BLaER1 (cell line): Measurements from ENCODE around the gene C12orf42.

Experiments used
- H3K27ac ChIP-seq: shearing (Covaris generic); formaldehyde crosslinking; 2 replicates; pipeline ENCODE4 v1.8.1; 2022
- H3K27me3 ChIP-seq: shearing (Covaris generic); formaldehyde crosslinking; 2 replicates; pipeline ENCODE4 v1.8.1; 2022
- H3K36me3 ChIP-seq: shearing (Covaris generic); formaldehyde crosslinking; 2 replicates; pipeline ENCODE4 v1.8.1; 2022
- H3K4me1 ChIP-seq: shearing (Covaris generic); formaldehyde crosslinking; 2 replicates; pipeline ENCODE4 v1.8.1; 2022
- H3K4me2 ChIP-seq: shearing (Covaris generic); formaldehyde crosslinking; 2 replicates; pipeline ENCODE4 v1.8.1; 2022
- H3K4me3 ChIP-seq: shearing (Covaris generic); formaldehyde crosslinking; 2 replicates; pipeline ENCODE4 v1.8.1; 2022
- H3K9ac ChIP-seq: shearing (Covaris generic); formaldehyde crosslinking; 2 replicates; pipeline ENCODE4 v1.8.1; 2022
- H3K9me3 ChIP-seq: shearing (Covaris generic); formaldehyde crosslinking; 2 replicates; pipeline ENCODE4 v1.8.1; 2022
- H4K20me1 ChIP-seq: shearing (Covaris generic); formaldehyde crosslinking; 2 replicates; pipeline ENCODE4 v1.8.1; 2022
- Cebpa-rat ChIP-seq: shearing (Covaris generic); IDR thresholded peaks from 2 replicates; pipeline ENCODE4 v1.8.1; 2022

The C12orf42 gene

DNA sequence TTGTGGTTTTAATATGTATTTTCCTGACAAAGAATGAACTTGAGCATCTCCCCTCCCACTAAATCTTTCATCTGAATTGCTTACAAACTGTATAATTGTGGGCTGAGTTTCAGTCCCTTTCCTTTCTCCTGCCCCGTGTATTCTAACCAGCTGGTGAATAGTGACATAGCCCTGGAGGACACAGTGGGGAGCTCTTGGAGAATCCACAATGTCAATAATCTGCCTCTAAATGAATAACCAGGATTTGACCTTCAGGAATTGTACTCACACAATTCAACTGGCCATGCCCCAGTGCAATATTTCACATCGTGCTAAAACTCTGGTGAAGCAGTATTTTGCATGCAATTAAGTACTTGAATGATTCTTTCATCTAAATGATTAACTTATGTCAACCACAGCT is 177.2 kb downstream of the C12orf42 start:
- Histone ChIP-seq H3K9me3 (no peaks in the 10 kb centered on the region), H4K20me1 (no peaks in the 10 kb centered on the region), H3K36me3 (no peaks in the 10 kb centered on the region), H3K4me3 (no peak overlapping the region), H3K4me1 (no peaks in the 10 kb centered on the region), H3K9ac (no peak overlapping the region), H3K27ac (no peak overlapping the region), H3K4me2 (no peak overlapping the region), H3K27me3 (no peaks in the 10 kb centered on the region)
- TF ChIP-seq Cebpa-rat: no peak

DNA sequence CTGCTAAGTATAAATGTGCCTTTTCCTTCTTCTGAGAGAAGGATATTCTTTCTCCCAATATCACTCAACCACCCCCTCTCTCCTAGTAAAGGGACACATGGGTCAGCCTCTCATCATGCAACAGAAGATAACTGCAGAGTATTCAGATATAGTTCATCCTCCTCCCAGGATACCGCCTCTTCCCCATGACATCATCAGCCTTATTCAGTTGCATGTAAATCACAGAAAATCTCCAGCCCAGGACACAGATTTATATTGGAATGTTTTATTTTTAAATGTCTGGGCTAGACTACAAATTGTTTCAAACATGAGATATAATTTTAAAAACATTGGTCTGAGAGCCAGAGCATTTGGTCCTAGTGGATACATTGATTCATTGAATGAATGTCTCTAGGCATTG is 178.5 kb downstream of the C12orf42 start:
- H3K27ac ChIP-seq: no peak overlapping the region
- no peaks in the 10 kb centered on the region for H3K4me1 ChIP-seq
- H3K27me3 ChIP-seq: no peaks in the 10 kb centered on the region
- no peaks in the 10 kb centered on the region for H3K36me3 ChIP-seq
- H3K9me3 ChIP-seq: no peaks in the 10 kb centered on the region
- H3K4me3 ChIP-seq: no peak overlapping the region
- no peak for TF ChIP-seq Cebpa-rat
- no peak overlapping the region for H3K9ac ChIP-seq
- no peak overlapping the region for H3K4me2 ChIP-seq
- H4K20me1 ChIP-seq: no peaks in the 10 kb centered on the region

DNA sequence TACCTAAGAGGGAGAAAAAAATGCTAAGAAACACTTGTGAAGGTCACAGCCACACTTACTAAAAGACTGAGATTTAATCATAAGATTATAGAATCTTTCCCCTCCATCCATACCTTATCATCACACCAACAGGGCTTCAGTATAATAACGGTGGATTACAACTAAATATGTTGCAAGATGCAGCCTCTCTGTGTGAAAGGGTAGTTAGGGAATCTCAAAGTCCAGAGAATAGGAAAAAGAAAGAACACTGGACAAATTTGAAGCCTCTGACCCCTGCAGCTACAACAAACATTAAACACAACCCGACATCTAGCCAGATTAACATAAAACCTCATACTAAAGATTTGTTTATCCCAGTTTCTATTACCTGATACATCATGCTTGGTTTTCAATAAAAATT is 181.0 kb downstream of the C12orf42 start:
- Histone ChIP-seq H4K20me1 (no peaks in the 10 kb centered on the region), H3K36me3 (no peaks in the 10 kb centered on the region), H3K9me3 (no peaks in the 10 kb centered on the region), H3K27ac (no peak overlapping the region), H3K4me3 (no peak overlapping the region), H3K27me3 (no peaks in the 10 kb centered on the region), H3K4me2 (no peak overlapping the region), H3K9ac (no peak overlapping the region), H3K4me1 (no peaks in the 10 kb centered on the region)
- TF ChIP-seq Cebpa-rat: no peak

DNA sequence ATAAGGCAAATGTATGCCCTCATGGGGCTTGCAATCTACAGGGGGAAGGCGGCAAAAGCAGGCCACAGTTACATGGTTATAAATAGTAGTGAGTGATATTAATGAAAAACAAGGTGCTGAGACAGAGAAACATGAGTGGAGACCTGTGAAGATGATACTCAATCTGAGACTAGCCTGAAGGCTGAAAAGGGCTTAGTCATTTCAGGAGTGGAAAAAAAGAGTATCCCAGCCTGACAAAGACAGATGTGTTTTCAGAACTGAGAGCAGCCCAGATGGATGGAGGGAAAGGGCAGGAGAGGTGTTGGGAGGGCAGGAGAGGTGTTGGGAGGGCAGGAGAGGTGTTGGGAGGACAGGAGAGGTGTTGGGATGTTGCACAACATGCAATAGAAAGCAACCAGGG is 181.9 kb downstream of the C12orf42 start:
- no peak overlapping the region for H3K27ac ChIP-seq
- no peaks in the 10 kb centered on the region for H3K9me3 ChIP-seq
- TF ChIP-seq Cebpa-rat: no peak
- no peaks in the 10 kb centered on the region for H3K36me3 ChIP-seq
- H3K4me1 ChIP-seq: no peaks in the 10 kb centered on the region
- no peak overlapping the region for H3K4me3 ChIP-seq
- no peaks in the 10 kb centered on the region for H4K20me1 ChIP-seq
- no peak overlapping the region for H3K4me2 ChIP-seq
- no peaks in the 10 kb centered on the region for H3K27me3 ChIP-seq
- H3K9ac ChIP-seq: no peak overlapping the region

DNA sequence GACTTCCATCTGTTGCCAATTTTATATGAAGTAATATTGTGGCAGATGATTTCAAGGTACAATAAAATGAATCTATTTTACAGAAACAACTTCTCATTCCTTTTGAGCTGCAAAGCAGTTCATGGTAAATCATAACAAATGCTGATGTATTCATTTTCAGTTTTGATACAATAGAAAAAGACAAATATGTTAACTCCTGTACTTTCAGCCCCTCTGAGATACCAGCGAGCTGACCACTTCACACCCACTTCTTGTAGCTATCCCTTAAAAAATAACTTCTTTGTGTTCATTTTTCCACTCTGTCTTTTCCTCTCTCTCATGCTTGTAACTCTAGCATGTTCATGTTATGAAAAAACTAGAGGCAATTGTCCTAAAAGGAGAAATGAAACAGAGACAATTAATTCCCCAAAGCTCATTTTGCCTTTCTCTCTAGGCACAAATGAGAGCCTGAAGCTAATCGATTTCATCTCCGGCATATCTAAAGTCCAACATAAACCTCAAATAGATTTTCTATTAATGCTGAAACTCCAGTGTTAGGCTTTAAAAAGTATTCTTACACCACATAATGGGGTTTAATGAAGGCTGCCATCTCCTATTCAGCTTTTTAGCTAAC is 182.9 kb downstream of the C12orf42 start:
- H3K4me3 ChIP-seq: no peak overlapping the region
- H3K9ac ChIP-seq: no peak overlapping the region
- H3K36me3 ChIP-seq: no peaks in the 10 kb centered on the region
- H3K9me3 ChIP-seq: no peaks in the 10 kb centered on the region
- H3K4me2 ChIP-seq: no peak overlapping the region
- no peak overlapping the region for H3K27ac ChIP-seq
- H4K20me1 ChIP-seq: no peaks in the 10 kb centered on the region
- H3K27me3 ChIP-seq: no peaks in the 10 kb centered on the region
- H3K4me1 ChIP-seq: no peaks in the 10 kb centered on the region
- TF ChIP-seq Cebpa-rat: no peak

DNA sequence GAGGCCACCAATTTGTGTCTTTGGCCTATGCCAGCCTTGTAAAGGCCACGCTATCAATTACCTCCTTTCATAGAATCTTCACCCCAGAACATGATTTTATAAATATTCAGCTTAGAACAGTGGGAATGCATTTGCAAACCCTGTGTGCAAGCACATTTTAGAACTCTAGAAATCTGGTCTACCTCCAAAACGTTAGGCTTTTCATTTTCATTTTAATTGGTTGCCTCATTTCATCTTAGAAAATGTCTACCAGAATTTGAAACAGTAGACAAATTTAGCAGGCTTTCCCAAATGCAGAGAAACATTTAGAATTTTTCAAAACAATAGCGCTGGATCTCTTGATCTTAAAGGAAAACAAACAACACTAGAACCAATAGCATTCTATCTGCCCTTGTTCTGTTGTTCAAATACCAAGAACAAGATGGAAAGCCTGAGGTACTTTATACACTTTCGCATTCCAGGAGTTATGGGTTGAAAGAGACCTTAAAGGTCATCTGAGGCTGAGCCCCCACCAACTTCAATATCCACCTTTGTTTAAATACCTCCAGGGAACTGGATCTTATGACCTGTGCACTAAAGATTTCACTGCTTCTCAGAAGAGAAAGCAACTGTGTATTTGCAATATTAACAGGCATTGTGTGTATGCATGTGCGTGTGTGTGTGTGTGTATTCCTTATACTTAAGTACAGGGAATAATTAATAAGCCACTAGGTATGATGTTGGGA is 185.1 kb downstream of the C12orf42 start:
- Histone ChIP-seq H3K36me3 (no peaks in the 10 kb centered on the region), H3K27me3 (no peaks in the 10 kb centered on the region), H3K4me1 (no peaks in the 10 kb centered on the region), H3K9me3 (no peaks in the 10 kb centered on the region), H4K20me1 (no peaks in the 10 kb centered on the region), H3K4me2 (no peak overlapping the region), H3K27ac (no peak overlapping the region), H3K4me3 (no peak overlapping the region), H3K9ac (no peak overlapping the region)
- TF ChIP-seq Cebpa-rat: no peak

DNA sequence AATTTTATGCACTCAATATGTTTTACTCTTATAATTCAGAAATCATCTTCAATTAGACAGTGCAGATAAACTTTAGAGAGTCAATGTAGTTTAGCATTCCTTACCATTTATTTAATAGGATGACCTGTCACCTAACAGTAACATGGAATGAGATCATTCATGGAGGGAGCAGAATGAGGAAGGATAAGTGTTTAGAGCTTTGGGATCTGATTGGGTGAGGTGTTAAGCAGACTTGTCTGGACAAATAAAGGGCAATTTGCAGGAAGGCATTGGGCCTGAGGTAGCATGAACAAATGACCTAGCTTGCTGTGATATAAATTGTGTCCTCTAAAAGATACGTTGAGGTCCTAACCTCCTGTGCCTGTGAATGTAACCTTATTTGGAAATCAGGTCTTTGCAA is 187.4 kb downstream of the C12orf42 start:
- no peak overlapping the region for H3K27ac ChIP-seq
- H3K4me2 ChIP-seq: no peak overlapping the region
- no peaks in the 10 kb centered on the region for H3K4me1 ChIP-seq
- H3K36me3 ChIP-seq: no peaks in the 10 kb centered on the region
- no peak for TF ChIP-seq Cebpa-rat
- H3K4me3 ChIP-seq: no peak overlapping the region
- H3K27me3 ChIP-seq: no peaks in the 10 kb centered on the region
- no peaks in the 10 kb centered on the region for H4K20me1 ChIP-seq
- no peaks in the 10 kb centered on the region for H3K9me3 ChIP-seq
- H3K9ac ChIP-seq: no peak overlapping the region

DNA sequence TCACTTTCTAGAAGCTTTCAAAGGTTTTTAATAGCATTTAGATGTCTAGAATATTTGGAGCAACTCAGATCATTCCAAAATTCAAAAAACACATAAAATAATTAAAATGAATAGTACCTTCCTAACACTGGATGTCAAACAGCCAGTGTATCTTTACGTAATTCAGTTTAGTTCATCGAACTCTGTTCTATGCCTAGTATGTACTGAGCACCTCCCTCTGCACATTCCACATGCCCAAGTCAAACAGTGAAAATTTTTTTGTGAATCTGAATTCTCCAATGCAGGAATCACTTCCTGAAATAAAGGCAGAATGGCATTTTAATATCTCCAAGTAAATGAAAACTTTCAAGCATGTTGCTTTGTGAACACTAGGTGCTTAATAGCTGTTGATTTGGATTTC is 192.3 kb downstream of the C12orf42 start:
- Histone ChIP-seq H3K4me2 (no peak overlapping the region), H4K20me1 (no peaks in the 10 kb centered on the region), H3K27ac (no peak overlapping the region), H3K4me1 (no peaks in the 10 kb centered on the region), H3K4me3 (no peak overlapping the region), H3K27me3 (no peaks in the 10 kb centered on the region), H3K9me3 (no peaks in the 10 kb centered on the region), H3K36me3 (no peaks in the 10 kb centered on the region), H3K9ac (no peak overlapping the region)
- no peak for TF ChIP-seq Cebpa-rat

DNA sequence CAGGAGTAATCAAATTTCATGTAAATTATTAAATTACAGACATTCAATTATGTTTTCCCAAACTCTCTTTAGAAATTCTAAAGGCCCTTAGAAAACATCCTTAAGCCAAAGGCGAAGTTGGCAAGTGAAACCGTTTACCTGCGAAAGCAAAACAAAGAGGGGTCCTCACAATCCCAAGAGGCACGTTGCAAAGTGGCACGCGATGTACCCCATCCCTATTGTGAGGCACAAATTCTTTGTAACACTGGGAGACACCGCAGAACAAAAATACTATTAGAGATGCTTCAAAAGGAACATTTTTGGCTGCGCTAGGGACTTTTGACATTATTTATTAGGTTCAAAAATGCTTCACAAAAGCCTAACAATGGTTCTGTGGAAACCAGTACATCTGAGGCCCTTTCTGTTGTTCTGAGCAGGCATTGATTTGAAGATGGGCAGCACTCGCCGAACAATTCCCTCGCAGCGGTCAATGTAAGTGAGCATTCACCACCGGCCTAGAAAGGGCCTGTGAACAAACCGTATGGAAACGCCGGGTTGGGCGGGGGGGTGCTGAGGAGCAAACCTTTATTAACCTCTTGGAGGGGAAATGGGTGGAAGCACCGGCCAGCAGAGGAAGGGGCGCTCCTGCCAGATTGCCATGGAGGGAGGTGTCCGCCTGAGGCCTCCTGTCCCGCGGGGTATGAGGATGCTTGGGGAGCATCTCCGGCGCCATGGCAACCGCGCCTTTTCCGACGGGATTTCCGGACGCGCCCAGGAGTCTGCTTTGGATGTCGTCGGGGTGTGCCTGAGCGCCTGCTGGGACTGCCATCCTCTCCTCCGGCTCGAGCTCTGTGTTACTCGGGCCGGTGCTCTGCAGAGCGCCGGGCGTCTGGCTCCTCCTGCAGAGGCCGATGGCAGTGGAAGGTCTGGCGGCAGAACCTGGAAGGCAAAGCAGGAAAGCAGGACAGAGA is 193.9 kb downstream of the C12orf42 start:
- H4K20me1 ChIP-seq: no peaks in the 10 kb centered on the region
- no peaks in the 10 kb centered on the region for H3K4me1 ChIP-seq
- H3K27me3 ChIP-seq: no peaks in the 10 kb centered on the region
- TF ChIP-seq Cebpa-rat: no peak
- H3K9ac ChIP-seq: no peak overlapping the region
- H3K36me3 ChIP-seq: no peaks in the 10 kb centered on the region
- H3K9me3 ChIP-seq: no peaks in the 10 kb centered on the region
- H3K27ac ChIP-seq: no peak overlapping the region
- H3K4me2 ChIP-seq: no peak overlapping the region
- H3K4me3 ChIP-seq: no peak overlapping the region

DNA sequence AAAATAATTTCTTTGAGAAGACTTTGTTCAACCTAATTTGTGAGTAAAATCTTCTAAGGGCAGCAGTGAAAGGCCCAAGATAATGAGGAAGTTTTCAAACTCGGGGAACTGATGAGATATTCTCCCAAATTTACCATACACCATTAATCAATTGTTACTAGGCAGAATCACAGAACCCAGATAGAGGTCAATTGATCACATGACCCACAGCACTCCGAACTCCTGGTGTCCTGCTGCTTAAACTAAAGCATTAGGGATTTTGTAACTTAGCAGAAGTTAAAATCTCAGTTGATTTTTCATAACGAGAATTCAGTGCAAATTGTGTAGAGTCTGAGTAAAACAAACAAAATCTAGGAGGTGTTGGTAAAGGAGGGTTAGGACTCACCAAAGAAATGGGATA is 207.8 kb downstream of the C12orf42 start:
- Histone ChIP-seq H3K4me3 (no peak overlapping the region), H3K27me3 (no peaks in the 10 kb centered on the region), H3K4me2 (no peak overlapping the region), H4K20me1 (no peaks in the 10 kb centered on the region), H3K4me1 (no peaks in the 10 kb centered on the region), H3K27ac (no peak overlapping the region), H3K9me3 (0 out of 2 replicates have a peak, but pooled peaks cover 10% of the 10 kb centered on the region), H3K36me3 (no peaks in the 10 kb centered on the region), H3K9ac (no peak overlapping the region)
- TF ChIP-seq Cebpa-rat: no peak
